ENCODE measurements around the gene MAOB.
"Not testable (repeated sequence)": the region's sequence is repeated elsewhere in the genome, so short reads cannot be mapped to it uniquely, and the experiment has no call there.

The MAOB gene

GRCh38 chrX:43750248-43750676, 132.0 kb downstream of the MAOB start:
- DNase-seq: peak; percentile 10

GRCh38 chrX:43747476-43747875, 134.8 kb downstream of the MAOB start:
- no peak for DNase-seq

- DNase-seq: no peak
Observed at GRCh38 chrX:43745938-43746721, 136.1 kb downstream of the MAOB start.

- DNase-seq: no peak
Observed at GRCh38 chrX:43744284-43744683, 138.0 kb downstream of the MAOB start.

GRCh38 chrX:43743100-43743822, 139.0 kb downstream of the MAOB start:
- no peak for DNase-seq

- DNase-seq: no peak
Observed at GRCh38 chrX:43741843-43742573, 140.2 kb downstream of the MAOB start.

GRCh38 chrX:43735957-43736356, 146.3 kb downstream of the MAOB start:
- no peak for DNase-seq

- no peak for DNase-seq
Observed at GRCh38 chrX:43735534-43735933, 146.7 kb downstream of the MAOB start.

- DNase-seq: no peak
Observed at GRCh38 chrX:43734444-43734843, 147.8 kb downstream of the MAOB start.

GRCh38 chrX:43733699-43734098, 148.6 kb downstream of the MAOB start:
- DNase-seq: no peak

GRCh38 chrX:43731086-43731485, 151.2 kb downstream of the MAOB start:
- no peak for DNase-seq

- DNase-seq: no peak
Observed at GRCh38 chrX:43728966-43729365, 153.3 kb downstream of the MAOB start.

- DNase-seq: no peak
Observed at GRCh38 chrX:43728002-43728401, 154.2 kb downstream of the MAOB start.

- DNase-seq: not testable (repeated sequence)
Observed at GRCh38 chrX:43727254-43727653, 155.0 kb downstream of the MAOB start.

GRCh38 chrX:43725227-43725626, 157.0 kb downstream of the MAOB start:
- DNase-seq: not testable (repeated sequence)

- no peak for DNase-seq
Observed at GRCh38 chrX:43720961-43721360, 161.3 kb downstream of the MAOB start.

- no peak for DNase-seq
Observed at GRCh38 chrX:43720082-43720481, 162.2 kb downstream of the MAOB start.

- DNase-seq: no peak
Observed at GRCh38 chrX:43718956-43719355, 163.3 kb downstream of the MAOB start.

- no peak for DNase-seq
Observed at GRCh38 chrX:43718546-43718945, 163.7 kb downstream of the MAOB start.

GRCh38 chrX:43718081-43718480, 164.2 kb downstream of the MAOB start:
- no peak for DNase-seq

GRCh38 chrX:43717161-43717560, 165.1 kb downstream of the MAOB start:
- no peak for DNase-seq

GRCh38 chrX:43716696-43717095, 165.6 kb downstream of the MAOB start:
- DNase-seq: no peak

Data from activated CD4-positive, alpha-beta T cell treated with anti-CD3 and anti-CD28 coated beads for 1 hour (primary cell).